Suprapubic skin (tissue), 4 donors: ENCODE results near the gene CATSPER1. TPM values are rescaled to one million over a fixed set of nuclear protein-coding genes. Genes with fewer than 3 reads are reported as not detected.
"Not testable (repeated sequence)": the region's sequence is repeated elsewhere in the genome, so short reads cannot be mapped to it uniquely, and the experiment has no call there.

ENCODE experiments used
- DNase-seq, 2 donors: peaks; one replicate each; pipeline ENCODE4 v3.0.0-alpha.2; 2019; ENCODE audit warnings: low spot score in 2 of 2
- H3K27ac ChIP-seq: fragments of 200-600 bp; sonication (generic); one replicate; pipeline ENCODE4 v1.5.1; 2019
- H3K27me3 ChIP-seq: fragments of 200-600 bp; sonication (generic); one replicate; pipeline ENCODE4 v1.5.1; 2019
- H3K36me3 ChIP-seq: fragments of 200-600 bp; sonication (generic); one replicate; pipeline ENCODE4 v1.5.1; 2019
- H3K4me1 ChIP-seq: fragments of 200-600 bp; sonication (generic); one replicate; pipeline ENCODE4 v1.5.1; 2019
- H3K4me3 ChIP-seq: fragments of 200-600 bp; sonication (generic); one replicate; pipeline ENCODE4 v1.5.1; 2019; ENCODE audit warnings: mild to moderate bottlenecking
- H3K9me3 ChIP-seq: fragments of 200-600 bp; sonication (generic); one replicate; pipeline ENCODE4 v1.5.1; 2019
- EP300 ChIP-seq: sonication (generic); formaldehyde crosslinking; IDR thresholded peaks from one replicate; pipeline ENCODE4 v1.6.1; 2017; ENCODE audit warnings: antibody characterized with exemption
- POLR2A ChIP-seq, 2 donors: fragments of 450-650 bp; IDR thresholded peaks; one replicate each; pipeline ENCODE4 v1.6.1; 2017; ENCODE audit warnings: antibody characterized with exemption in 2 of 2, mild to moderate bottlenecking in 2 of 2, moderate library complexity in 2 of 2
- POLR2AphosphoS5 ChIP-seq, 3 donors: sonication (generic); formaldehyde crosslinking; IDR thresholded peaks; one replicate each; pipeline ENCODE4 v1.6.1; 2017; ENCODE audit warnings: antibody characterized with exemption in 3 of 3
- WGBS: methylation state at CpG from one replicate; pipeline ENCODE4 v1.1.5; 2018; 5-methylcytosine and 5-hydroxymethylcytosine counted together
- total RNA-seq, 4 donors: library from RNA; depleted of rRNA; stranded (reverse); fragments of >200 nt; gene quantifications; one replicate each; pipeline ENCODE4 v1.1.0, GENCODE V29; 2016
- TF ChIP-seq, protein P1 (sequence below), 2 donors: fragments of 200-600 bp in 1 of 2; fragments of 450-650 bp in 1 of 2; sonication (generic) in 1 of 2; IDR thresholded peaks; one replicate each; pipeline ENCODE4 v1.5.1; 2016 to 2019; ENCODE audit warnings: antibody characterized with exemption in 2 of 2, mild to moderate bottlenecking in 1 of 2, moderate library complexity in 1 of 2

CATSPER1 gene
- total RNA-seq, 4 donors from 2014 or later = not detected

DNA sequence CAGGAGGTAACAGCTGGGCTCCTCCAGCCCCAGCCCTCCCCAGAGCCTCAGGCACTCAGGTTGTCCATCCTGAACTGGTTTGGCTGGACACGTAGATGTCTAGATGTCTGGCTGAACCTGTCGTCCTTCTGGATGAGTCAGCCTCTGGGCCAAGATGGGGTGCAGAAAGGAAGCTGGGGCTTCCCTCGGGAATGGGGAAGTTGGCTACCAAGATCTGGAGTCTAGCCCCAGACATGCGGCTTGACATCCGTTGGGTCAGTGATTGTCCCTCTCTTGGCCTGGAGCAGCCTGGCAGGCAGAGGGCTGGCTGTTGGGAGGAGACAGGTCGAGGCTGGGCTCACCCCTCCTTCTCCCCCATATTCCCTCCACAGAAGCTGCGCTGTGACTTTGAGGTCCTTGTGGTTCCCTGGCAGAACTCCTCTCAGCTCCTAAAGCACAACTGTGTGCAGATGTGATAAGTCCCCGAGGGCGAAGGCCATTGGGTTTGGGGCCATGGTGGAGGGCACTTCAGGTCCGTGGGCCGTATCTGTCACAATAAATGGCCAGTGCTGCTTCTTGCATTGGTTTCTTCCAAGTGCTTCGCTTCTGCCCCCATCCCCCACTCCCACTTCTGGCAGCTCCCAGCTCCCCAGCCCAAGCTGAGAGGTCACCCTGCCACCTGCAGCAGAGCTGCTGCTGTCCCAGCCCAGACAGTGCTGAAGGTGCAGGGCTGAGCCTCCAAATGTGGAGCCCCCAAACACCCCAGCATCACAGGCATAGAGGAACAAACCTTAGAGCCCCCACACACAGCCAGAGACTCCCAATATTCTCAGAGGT, 13.1 kb downstream of the CATSPER1 start:
- Histone ChIP-seq H3K36me3 (no peaks in the 10 kb centered on the region), H3K9me3 (no peaks in the 10 kb centered on the region), H3K4me1 (peaks cover 27% of the 10 kb centered on the region), H3K4me3 (no peak overlapping the region), H3K27me3 (peaks cover 21% of the 10 kb centered on the region), H3K27ac (no peak overlapping the region)
- WGBS = 23% methylated on average over 3 of the region's 12 CpGs
- TF ChIP-seq, protein P1, sequence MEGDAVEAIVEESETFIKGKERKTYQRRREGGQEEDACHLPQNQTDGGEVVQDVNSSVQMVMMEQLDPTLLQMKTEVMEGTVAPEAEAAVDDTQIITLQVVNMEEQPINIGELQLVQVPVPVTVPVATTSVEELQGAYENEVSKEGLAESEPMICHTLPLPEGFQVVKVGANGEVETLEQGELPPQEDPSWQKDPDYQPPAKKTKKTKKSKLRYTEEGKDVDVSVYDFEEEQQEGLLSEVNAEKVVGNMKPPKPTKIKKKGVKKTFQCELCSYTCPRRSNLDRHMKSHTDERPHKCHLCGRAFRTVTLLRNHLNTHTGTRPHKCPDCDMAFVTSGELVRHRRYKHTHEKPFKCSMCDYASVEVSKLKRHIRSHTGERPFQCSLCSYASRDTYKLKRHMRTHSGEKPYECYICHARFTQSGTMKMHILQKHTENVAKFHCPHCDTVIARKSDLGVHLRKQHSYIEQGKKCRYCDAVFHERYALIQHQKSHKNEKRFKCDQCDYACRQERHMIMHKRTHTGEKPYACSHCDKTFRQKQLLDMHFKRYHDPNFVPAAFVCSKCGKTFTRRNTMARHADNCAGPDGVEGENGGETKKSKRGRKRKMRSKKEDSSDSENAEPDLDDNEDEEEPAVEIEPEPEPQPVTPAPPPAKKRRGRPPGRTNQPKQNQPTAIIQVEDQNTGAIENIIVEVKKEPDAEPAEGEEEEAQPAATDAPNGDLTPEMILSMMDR (IDR thresholded peaks at IDR 0.05) = no peak
- TF ChIP-seq POLR2AphosphoS5 (IDR thresholded peaks at IDR 0.05) (no peak), EP300 (no peak), POLR2A (IDR thresholded peaks at IDR 0.05) (no peak)
- DNase-seq = no peak

DNA sequence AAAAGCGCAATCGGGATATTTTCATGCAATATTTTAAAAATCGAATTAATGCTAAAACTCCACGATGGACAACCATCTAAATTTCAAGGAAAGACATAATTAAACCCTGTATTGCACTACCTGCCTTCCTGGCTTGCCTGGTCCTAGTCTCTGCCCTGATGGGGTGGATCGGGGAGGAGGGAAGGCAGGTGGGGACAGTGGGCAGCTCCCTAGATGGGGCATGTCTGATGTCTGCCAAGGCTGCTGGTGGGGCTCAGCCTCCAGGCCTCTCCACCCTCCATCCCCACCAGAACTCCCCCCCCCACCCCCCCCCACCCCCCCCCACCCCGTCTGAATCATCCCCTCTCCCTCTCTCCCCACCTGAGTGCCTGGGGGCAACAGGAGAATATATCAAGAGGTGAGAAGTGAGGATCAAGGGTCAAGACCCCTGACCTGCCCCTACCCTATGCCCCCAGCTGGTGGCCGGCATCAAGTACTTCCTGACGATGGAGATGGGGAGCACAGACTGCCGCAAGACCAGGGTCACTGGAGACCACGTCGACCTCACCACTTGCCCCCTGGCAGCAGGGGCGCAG, 13.8 kb downstream of the CATSPER1 start:
- Histone ChIP-seq H3K36me3 (no peaks in the 10 kb centered on the region), H3K4me3 (peak overlapping the region; percentile 27), H3K27ac (no peak overlapping the region), H3K9me3 (no peaks in the 10 kb centered on the region), H3K4me1 (peaks cover 32% of the 10 kb centered on the region), H3K27me3 (peaks cover 21% of the 10 kb centered on the region)
- TF ChIP-seq POLR2AphosphoS5 (IDR thresholded peaks at IDR 0.05) (no peak), EP300 (no peak), POLR2A (IDR thresholded peaks at IDR 0.05) (no peak)
- TF ChIP-seq, protein P1 (IDR thresholded peaks at IDR 0.05) = no peak
- WGBS = 89% methylated on average over 5 of the region's 12 CpGs
- DNase-seq = no peak

DNA sequence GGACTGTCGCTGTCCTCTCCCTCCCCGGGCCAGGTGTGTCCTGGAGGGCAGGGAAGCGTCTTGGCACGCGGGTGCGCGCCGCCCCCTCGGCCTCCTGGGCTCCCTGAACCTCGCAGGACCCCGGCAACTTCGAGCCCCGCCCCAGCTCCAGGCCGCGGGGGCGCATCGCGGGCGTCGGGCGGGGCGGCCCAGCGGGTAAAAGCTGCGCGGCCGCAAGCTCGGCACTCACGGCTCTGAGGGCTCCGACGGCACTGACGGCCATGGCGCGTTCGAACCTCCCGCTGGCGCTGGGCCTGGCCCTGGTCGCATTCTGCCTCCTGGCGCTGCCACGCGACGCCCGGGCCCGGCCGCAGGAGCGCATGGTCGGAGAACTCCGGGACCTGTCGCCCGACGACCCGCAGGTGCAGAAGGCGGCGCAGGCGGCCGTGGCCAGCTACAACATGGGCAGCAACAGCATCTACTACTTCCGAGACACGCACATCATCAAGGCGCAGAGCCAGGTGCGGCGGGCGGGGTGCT, 14.4 kb downstream of the CATSPER1 start, which contains the start of gene CST6:
CST6 (plus strand) TSS at position 224 of the 519 bp plus-strand sequence; CDS start at position 261, 37 bp downstream.
- TF ChIP-seq EP300 (no peak), POLR2AphosphoS5 (IDR thresholded peaks at IDR 0.05) (no peak), POLR2A (IDR thresholded peaks at IDR 0.05) (no peak)
- TF ChIP-seq, protein P1 (IDR thresholded peaks at IDR 0.05) = no peak
- Histone ChIP-seq H3K4me3 (peak within 1 kb of the TSS; percentile 27), H3K27ac (no peak within 1 kb of the TSS), H3K4me1 (peaks cover 33% of the 10 kb centered on the region), H3K9me3 (no peaks in the 10 kb centered on the region), H3K36me3 (no peaks in the 10 kb centered on the region), H3K27me3 (peaks cover 21% of the 10 kb centered on the region)
- WGBS = 2% methylated on average over 21 of the region's 61 CpGs
- DNase-seq = no peak

DNA sequence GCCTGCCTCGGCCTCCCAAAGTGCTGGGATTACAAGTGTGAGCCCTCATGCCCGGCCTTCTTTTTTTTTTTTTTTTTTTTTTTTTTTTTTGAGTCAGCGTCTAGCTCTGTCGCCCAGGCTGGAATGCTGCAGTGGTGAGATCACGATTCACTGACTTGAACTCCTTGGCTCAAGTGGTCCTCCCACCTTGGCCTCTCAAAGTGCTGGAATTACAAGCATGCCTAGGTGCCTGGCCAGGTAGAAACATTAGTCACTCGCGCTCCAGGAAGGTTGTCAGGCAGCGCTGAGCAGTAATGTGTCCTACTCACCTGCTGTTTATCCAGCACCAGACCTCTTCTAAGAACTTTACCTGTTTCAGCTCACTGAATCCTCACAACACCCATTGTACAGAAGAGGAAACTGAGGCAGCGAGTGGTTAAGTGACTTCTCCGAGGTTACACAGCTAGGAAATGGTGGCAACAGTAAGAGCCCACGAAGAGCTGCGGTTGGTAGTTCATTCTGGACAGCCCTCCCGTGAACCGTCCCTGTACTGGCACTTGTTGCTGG, 15.0 kb downstream of the CATSPER1 start:
- TF ChIP-seq POLR2AphosphoS5 (IDR thresholded peaks at IDR 0.05) = no peak
- TF ChIP-seq POLR2A (IDR thresholded peaks at IDR 0.05) = no peak
- TF ChIP-seq, protein P1 (IDR thresholded peaks at IDR 0.05) = no peak
- no peak for TF ChIP-seq EP300
- Histone ChIP-seq H3K9me3 (no peaks in the 10 kb centered on the region), H3K27me3 (peaks cover 21% of the 10 kb centered on the region), H3K4me1 (peaks cover 33% of the 10 kb centered on the region), H3K4me3 (peak overlapping the region; percentile 27), H3K27ac (no peak overlapping the region), H3K36me3 (peaks cover 3% of the 10 kb centered on the region)
- DNase-seq = no peak
- WGBS = 37% methylated on average over 13 of the region's 14 CpGs

DNA sequence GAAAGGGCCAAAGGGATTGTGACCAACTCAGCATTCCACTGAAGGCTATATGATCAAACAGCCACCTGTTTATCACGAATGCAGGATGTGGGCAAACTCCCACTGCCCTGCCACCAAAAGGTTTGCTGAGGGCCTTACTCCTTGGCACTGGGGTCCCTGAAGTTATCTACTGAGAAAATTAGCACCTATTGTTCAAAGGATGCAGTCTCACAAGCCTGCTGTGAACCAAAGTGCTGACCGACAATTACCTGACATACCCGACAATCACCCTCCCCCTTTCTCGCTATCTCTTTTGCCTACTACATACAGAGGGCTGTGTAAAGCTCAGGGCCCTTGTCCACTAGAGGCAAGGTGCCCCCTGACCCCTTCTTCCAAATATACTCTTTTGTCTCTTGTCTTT, 16.2 kb downstream of the CATSPER1 start:
- peaks cover 21% of the 10 kb centered on the region for H3K27me3 ChIP-seq
- WGBS = 74% methylated on average over 4 of the region's 4 CpGs
- not testable (repeated sequence) for H3K9me3 ChIP-seq, H3K36me3 ChIP-seq, H3K27ac ChIP-seq, DNase-seq, H3K4me3 ChIP-seq
- peaks cover 33% of the 10 kb centered on the region for H3K4me1 ChIP-seq
